Spinal cord (tissue), 10 donors: Measurements from ENCODE around the gene QSER1. TPM values are rescaled to one million over a fixed set of nuclear protein-coding genes. Genes with fewer than 3 reads are reported as not detected.

ENCODE experiments used
- DNase-seq, 6 donors: peaks; one replicate each; pipeline versions ENCODE4 v3.0.0 to v3.0.0-alpha.2; 2013 to 2015; ENCODE audit warnings: low spot score in 6 of 6, low read depth in 4 of 6
- H3K27ac ChIP-seq: one replicate; pipeline ENCODE4 v1.5.1; 2013; ENCODE audit warnings: low read depth, low read length, control low read depth
- H3K27me3 ChIP-seq: one replicate; pipeline ENCODE4 v1.6.1; 2013; ENCODE audit warnings: low read length; ENCODE audit not compliant: control insufficient read depth, insufficient read depth
- H3K36me3 ChIP-seq: one replicate; pipeline ENCODE4 v1.6.1; 2013; ENCODE audit warnings: low read length; ENCODE audit not compliant: control insufficient read depth, insufficient read depth
- H3K4me1 ChIP-seq: one replicate; pipeline ENCODE4 v1.6.1; 2013; ENCODE audit warnings: low read length; ENCODE audit not compliant: control insufficient read depth, insufficient read depth
- H3K4me3 ChIP-seq: one replicate; pipeline ENCODE4 v1.5.1; 2013; ENCODE audit warnings: low read depth, low read length, control low read depth
- H3K9me3 ChIP-seq: one replicate; pipeline ENCODE4 v1.6.1; 2013; ENCODE audit warnings: low read length; ENCODE audit not compliant: control insufficient read depth, insufficient read depth
- WGBS: methylation state at CpG from one replicate; pipeline ENCODE4 v1.1.5; 2013; ENCODE audit warnings: missing lambda C conversion rate; ENCODE audit not compliant: insufficient coverage; 5-methylcytosine and 5-hydroxymethylcytosine counted together
- long read RNA-seq, 4 donors: transcript quantifications; one replicate each; lab custom pipeline, GENCODE V29; 2026
- polyA plus RNA-seq, 2 donors: library from polyadenylated mRNA; unstranded; fragments of 120-200 nt; gene quantifications; one replicate each; pipeline ENCODE4 v1.2.1, GENCODE V29; 2013; ENCODE audit not compliant: insufficient read length in 2 of 2
- total RNA-seq, 2 donors: library from RNA; depleted of rRNA in 1 of 2; stranded (reverse); fragments of 120-200 nt in 1 of 2; fragments of >200 nt in 1 of 2; gene quantifications; one replicate each; pipeline versions ENCODE4 v1.2.3 to v1.2.4, GENCODE V29; 2013 to 2014
- donor health status: healthy.

Gene QSER1
- total RNA-seq = 10 to 100 TPM; 51.2 to 55.4 TPM
- 10 to 100 TPM; 19.6 to 28.7 TPM for polyA plus RNA-seq
- long read RNA-seq, donor 1 = 0 reads
- long read RNA-seq, donor 2, partial matches to known transcripts = 5 of 6 reads
- long read RNA-seq, donor 2, other reads (novel, unspliced or antisense) = 0 of 6 reads
- long read RNA-seq, donor 3, partial matches to known transcripts = 8 of 8 reads
- long read RNA-seq, donor 3, other reads (novel, unspliced or antisense) = 0 of 8 reads
- long read RNA-seq, donor 4, partial matches to known transcripts = 22 of 23 reads
- long read RNA-seq, donor 4, other reads (novel, unspliced or antisense) = 0 of 23 reads

DNA sequence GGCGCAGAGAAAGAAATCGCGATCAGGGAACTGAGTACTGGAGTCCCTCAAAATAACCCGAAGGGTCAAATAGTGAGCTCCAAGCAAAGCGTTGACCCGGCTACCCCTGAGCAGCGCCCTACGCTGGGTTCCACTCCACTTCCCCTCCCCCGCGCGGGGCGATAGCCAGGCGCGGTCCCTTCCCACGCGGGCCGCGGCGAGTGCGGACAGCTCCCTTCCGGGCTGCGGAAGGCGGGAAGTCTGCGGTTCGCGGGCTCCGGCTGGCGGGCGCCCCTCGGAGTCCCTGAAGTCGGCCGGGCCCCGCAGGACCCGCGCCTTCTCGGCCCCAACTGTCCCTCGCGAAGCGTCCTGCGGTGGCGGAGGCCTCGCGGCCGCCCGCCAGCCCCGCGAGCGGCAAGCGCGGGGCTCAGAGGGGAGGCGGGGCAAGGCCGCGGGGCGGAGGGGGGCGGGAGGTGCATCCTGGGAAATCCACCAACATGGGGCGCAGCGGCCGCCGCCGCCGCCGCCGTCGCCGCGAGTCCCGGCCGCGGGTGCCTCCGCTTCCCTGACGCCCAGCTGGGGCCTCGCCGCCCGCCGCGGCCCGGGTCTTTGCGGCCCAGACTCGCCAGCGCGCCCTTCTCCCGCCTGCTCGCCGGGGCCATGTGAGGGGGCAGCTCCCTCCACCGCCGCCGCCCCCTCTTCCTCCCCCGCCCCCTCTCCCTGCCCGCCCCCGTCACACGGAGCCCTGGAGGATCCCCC lies at the start of gene QSER1:
Gene QSER1 (plus strand): TSS at position 457 of the 738 bp plus-strand sequence. CDS start 315 bp downstream, outside the sequence.
- Histone ChIP-seq H3K4me3 (peak within 1 kb of the TSS; percentile 79), H3K9me3 (no peaks in the 10 kb centered on the region), H3K27ac (peak within 1 kb of the TSS; percentile 94), H3K36me3 (no peaks in the 10 kb centered on the region), H3K4me1 (no peaks in the 10 kb centered on the region), H3K27me3 (no peaks in the 10 kb centered on the region)
- peak; percentile 52 to 91 (median 60) for DNase-seq
- under 1% methylated on average over 80 of the region's 91 CpGs for WGBS

GRCh38 chr11:32843544-32843943 lies 49.1 kb upstream of the QSER1 start:
- H3K4me1 ChIP-seq = no peaks in the 10 kb centered on the region
- no CpG with 5 or more reads among the region's 3 CpGs for WGBS
- no peaks in the 10 kb centered on the region for H3K9me3 ChIP-seq
- no peaks in the 10 kb centered on the region for H3K36me3 ChIP-seq
- no peaks in the 10 kb centered on the region for H3K27me3 ChIP-seq
- H3K27ac ChIP-seq = no peak overlapping the region
- DNase-seq = no peak
- no peak overlapping the region for H3K4me3 ChIP-seq

- Histone ChIP-seq H3K27me3 (no peaks in the 10 kb centered on the region), H3K27ac (no peak overlapping the region), H3K4me3 (no peak overlapping the region), H3K36me3 (no peaks in the 10 kb centered on the region), H3K4me1 (no peaks in the 10 kb centered on the region), H3K9me3 (no peaks in the 10 kb centered on the region)
- no CpG with 5 or more reads among the region's 2 CpGs for WGBS
- no peak for DNase-seq
Measured at GRCh38 chr11:32847511-32847910, 45.1 kb upstream of the QSER1 start.

DNA sequence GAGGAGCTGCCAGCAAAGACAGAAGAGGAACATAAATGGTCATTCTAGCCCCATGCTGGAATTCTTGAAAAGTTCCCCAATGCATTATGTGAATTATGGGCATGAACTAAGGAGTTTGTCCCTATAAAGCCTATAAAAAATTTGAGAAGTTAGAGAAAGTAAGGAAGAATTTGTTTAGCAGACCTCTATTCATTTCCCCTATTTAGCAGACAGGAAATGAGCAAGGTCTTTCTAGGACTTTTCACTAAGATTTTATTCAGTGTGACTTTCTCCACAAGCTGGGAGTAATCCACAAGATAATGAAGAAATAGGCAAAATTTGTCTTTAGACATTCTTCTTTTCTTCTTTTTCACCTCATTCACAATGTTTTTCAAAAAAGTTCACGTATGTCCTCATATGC lies 42.9 kb upstream of the QSER1 start:
- no peaks in the 10 kb centered on the region for H3K27me3 ChIP-seq
- 100% methylated on average over 1 of the region's 1 CpG for WGBS

DNA sequence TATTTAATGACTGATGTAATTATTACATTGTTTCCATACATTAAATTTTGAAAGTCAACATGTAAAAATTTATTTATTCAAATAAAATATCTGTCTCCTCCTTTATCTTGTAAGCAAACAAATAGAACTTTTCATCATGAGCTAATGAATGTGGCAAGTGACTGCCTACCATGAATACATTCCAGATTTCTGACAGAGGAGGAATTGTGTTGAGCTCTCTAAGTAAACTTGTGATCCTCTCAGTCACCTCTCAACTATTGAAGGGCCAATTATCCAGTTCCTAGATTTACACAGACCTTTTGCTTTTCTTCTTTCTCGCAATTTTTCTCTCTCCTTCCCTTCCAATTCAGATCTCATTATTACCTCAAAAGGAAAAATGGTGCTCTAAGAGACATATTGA lies 41.4 kb upstream of the QSER1 start:
- no peaks in the 10 kb centered on the region for H3K36me3 ChIP-seq
- H3K4me3 ChIP-seq = no peak overlapping the region
- no peak overlapping the region for H3K27ac ChIP-seq
- DNase-seq = peak in 1 of 6 donors; percentile 18
- H3K4me1 ChIP-seq = no peaks in the 10 kb centered on the region
- no peaks in the 10 kb centered on the region for H3K9me3 ChIP-seq
- WGBS = no CpG with 5 or more reads among the region's 1 CpG
- H3K27me3 ChIP-seq = no peaks in the 10 kb centered on the region

More for the DNA sequence above, 42.9 kb upstream of the QSER1 start:
- H3K4me1 ChIP-seq = no peaks in the 10 kb centered on the region
- H3K9me3 ChIP-seq = no peaks in the 10 kb centered on the region
- H3K4me3 ChIP-seq = no peak overlapping the region
- no peaks in the 10 kb centered on the region for H3K36me3 ChIP-seq
- DNase-seq = no peak
- no peak overlapping the region for H3K27ac ChIP-seq

DNA sequence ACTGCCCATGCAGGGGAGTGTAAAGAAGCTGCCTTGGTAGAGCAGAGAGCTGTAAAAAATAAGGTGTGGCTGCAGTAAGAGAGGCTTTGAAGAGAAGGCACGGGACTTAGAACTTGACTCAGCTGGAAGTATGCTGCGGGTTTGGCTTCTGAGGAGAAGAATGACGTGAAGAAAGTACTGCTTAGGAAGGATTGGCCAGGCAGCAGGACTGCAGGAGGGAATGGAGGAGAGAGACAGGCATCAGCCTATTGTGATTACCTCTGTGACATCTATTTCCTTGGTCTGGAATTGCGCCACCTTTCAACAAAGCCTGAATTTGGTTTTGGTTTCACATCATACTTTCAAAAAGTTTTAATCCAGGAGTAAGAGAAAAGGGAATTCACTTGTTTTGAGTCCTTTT lies 40.4 kb upstream of the QSER1 start:
- no peak overlapping the region for H3K4me3 ChIP-seq
- H3K4me1 ChIP-seq = no peaks in the 10 kb centered on the region
- H3K27ac ChIP-seq = no peak overlapping the region
- H3K27me3 ChIP-seq = no peaks in the 10 kb centered on the region
- DNase-seq = no peak
- WGBS = 61% methylated on average over 3 of the region's 4 CpGs
- no peaks in the 10 kb centered on the region for H3K36me3 ChIP-seq
- no peaks in the 10 kb centered on the region for H3K9me3 ChIP-seq

GRCh38 chr11:32855601-32856000 lies 37.0 kb upstream of the QSER1 start:
- DNase-seq = no peak
- no peaks in the 10 kb centered on the region for H3K4me1 ChIP-seq
- no peaks in the 10 kb centered on the region for H3K9me3 ChIP-seq
- no peaks in the 10 kb centered on the region for H3K27me3 ChIP-seq
- WGBS = 100% methylated on average over 1 of the region's 2 CpGs
- no peak overlapping the region for H3K4me3 ChIP-seq
- no peaks in the 10 kb centered on the region for H3K36me3 ChIP-seq
- H3K27ac ChIP-seq = no peak overlapping the region

DNA sequence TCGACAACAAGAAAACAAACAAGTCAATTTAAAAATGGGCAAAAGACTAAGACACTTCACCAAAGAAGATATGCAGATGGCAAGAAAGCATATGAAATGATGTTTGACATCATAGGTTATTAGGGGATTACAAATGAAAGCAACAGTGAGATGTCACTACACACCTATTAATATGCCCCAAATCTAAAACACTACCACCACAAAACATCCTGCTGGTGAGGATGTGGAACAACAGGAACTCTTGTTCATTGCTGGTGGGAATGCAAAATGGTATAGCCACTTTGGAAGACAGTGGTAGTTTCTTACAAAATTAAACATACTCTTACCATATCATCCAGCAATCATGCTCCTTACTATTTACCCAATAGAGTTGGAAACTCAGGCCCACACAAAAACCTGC lies 33.9 kb upstream of the QSER1 start:
- Histone ChIP-seq H3K27ac (no peak overlapping the region), H3K9me3 (no peaks in the 10 kb centered on the region), H3K4me3 (no peak overlapping the region), H3K36me3 (no peaks in the 10 kb centered on the region), H3K4me1 (no peaks in the 10 kb centered on the region), H3K27me3 (no peaks in the 10 kb centered on the region)
- no CpG with 5 or more reads among the region's 1 CpG for WGBS
- no peak for DNase-seq

DNA sequence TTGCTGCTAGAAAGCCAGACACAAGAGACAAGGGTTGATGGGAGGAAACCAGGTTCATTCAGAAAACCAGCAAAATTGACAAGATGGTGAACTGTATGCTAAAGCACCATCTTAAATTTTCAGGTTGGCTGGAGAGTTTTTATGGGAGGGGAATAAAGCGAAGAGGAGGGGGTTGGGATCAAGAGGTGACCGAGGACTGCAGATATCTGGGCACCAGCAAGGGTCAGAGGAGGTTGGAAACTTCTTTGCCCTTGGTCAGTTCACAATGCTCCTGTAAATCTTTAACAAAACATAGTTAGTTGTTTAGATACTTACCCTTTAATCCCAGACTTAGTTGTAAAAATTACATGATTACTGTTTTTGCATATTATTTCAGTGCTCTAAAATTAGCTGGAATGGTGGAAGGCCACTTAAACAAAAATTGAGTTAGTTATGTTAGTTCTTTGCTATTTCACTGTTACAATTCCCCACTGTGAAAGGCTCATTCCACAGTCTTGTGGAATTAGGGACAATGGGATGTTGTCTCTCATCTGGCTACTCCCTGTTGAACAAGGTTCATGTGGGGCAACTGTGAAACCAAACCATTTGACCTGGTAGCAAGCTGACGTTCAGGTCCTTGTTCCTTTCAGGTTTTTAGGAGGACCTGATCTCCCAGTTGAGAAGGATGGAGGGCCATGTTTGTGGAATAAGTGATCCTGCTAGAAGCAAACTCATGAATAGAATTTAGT lies 30.6 kb upstream of the QSER1 start:
- Histone ChIP-seq H3K9me3 (no peaks in the 10 kb centered on the region), H3K27me3 (no peaks in the 10 kb centered on the region), H3K4me3 (no peak overlapping the region), H3K27ac (no peak overlapping the region), H3K4me1 (no peaks in the 10 kb centered on the region), H3K36me3 (no peaks in the 10 kb centered on the region)
- WGBS = 71% methylated on average over 1 of the region's 3 CpGs
- no peak for DNase-seq
